GM12874 (cell line): ENCODE results near the gene PLAAT1.

Source experiments
- CTCF ChIP-seq: IDR thresholded peaks from 2 replicates; pipeline ENCODE4 v1.5.1; 2011; ENCODE audit warnings: low read depth, mild to moderate bottlenecking, control low read depth, low read length, moderate library complexity; ENCODE audit not compliant: insufficient read depth

The PLAAT1 gene

GRCh38 chr3:193236599-193236998 lies 4.4 kb upstream of the PLAAT1 start:
- TF ChIP-seq CTCF, result no peak

- TF ChIP-seq CTCF, result no peak
Measured at GRCh38 chr3:193237030-193237429, 4.0 kb upstream of the PLAAT1 start.

- TF ChIP-seq CTCF, result no peak
Measured at GRCh38 chr3:193240436-193240849, 579 bp upstream of the PLAAT1 start.

- no peak for TF ChIP-seq CTCF
Measured at GRCh38 chr3:193241716-193242115, 694 bp downstream of the PLAAT1 start.

GRCh38 chr3:193243571-193243970 lies 2.5 kb downstream of the PLAAT1 start:
- TF ChIP-seq CTCF, result no peak

- TF ChIP-seq CTCF, result no peak
Measured at GRCh38 chr3:193248848-193249468, 7.9 kb downstream of the PLAAT1 start.

GRCh38 chr3:193250492-193250891 lies 9.5 kb downstream of the PLAAT1 start:
- no peak for TF ChIP-seq CTCF
